ENCODE measurements around the gene TLX3.

TLX3 gene

DNA sequence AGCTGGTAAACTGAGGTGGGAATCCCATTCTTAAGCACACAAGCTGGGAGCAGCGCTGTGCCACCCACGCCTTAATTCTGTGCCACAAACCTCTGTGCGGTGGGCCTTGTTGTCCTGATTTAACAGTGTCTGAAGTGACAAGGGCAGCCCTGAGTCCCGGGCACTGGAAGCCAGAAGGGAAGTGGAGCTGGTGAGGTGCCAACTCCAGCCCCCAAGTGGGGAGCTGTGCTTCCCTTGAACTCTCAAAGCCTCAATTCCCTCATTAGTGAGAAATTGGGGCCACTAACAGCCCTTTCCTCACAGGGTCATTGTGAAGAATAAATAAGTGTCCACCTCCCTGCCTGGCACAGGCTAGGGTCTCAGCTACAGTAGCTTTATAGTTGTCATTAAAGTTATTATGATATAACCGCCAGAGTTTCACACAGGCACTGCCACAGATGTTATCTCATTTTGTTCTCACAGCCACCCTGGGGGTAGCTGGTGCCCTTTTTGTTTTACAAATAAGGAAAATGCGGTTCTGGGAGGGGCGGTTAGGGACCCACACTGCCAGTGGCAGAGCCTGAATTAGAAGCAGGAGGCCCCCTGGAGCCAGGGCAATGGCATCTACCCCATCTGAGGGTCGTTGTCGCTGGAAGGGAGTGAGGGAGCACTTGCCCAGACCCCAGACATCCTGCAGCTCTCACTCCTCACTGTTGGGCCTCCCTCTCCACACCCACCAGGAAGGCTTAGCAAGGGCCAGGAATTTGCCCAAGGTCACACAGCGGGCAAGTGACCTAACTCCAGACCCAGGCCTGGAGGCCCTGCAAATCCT lies 2.1 kb upstream of the TLX3 start:
- DNase-seq = no peak

DNA sequence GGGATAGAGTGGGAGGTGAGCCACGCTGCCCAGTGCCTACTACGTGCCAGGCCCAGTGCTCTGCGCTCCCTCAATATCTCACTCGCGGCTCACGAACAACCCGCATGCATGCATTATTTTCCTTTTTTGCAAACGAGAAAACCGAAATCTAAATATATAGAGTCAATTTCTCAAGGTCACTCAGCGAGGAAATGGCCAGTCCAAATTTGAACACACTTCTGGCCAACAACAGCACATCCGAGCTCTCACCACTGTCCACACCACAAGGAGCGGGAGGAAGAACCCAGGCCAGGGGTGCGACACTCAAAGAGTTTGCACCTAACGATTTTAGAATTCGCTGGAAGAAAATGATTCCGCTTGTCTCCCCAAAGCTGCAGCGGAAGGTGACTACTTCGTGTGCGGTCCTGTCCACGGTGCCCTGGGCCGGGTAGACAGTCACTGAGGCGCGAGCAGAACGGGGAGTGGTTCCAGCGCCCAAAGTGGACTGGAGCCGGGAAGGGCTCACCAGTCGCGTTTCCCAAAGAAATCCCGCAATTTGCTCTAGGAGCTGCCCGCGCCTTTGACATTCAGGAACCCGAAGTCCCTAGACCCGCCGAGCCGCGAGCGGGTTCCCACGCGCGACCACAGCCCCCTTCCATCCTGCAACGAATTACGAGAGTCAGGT lies 1.1 kb upstream of the TLX3 start:
- no peak for DNase-seq

- DNase-seq = no peak
These were observed 496 bp downstream of the TLX3 start for GRCh38 chr5:171309276-171310211.

GRCh38 chr5:171310212-171310818 lies 1.3 kb downstream of the TLX3 start:
- DNase-seq = no peak

DNA sequence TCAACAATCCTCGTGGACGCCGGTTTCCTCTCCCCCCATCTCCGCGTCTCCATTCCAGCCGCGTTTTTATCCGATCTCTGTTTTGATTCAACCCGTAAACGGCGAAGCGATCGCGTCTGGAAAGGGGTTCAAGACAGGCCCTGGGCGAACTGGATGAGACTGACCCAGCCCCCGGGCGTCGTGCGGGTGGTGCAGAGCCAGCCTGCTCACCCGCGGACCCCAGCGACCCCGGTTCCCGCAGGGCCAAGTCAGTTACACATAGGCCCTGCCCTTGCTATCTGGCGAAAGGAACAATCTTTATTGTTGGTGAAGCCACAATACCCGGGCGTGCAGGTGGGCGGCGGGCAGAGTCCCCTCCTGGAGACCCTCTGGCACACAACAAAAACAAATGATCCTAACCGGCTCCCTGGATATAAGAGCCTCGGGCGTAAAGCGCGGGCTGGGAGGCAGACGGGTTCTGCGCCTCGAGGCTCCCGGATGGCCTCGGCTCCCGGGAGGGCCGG lies 1.8 kb downstream of the TLX3 start:
- DNase-seq = no peak

DNA sequence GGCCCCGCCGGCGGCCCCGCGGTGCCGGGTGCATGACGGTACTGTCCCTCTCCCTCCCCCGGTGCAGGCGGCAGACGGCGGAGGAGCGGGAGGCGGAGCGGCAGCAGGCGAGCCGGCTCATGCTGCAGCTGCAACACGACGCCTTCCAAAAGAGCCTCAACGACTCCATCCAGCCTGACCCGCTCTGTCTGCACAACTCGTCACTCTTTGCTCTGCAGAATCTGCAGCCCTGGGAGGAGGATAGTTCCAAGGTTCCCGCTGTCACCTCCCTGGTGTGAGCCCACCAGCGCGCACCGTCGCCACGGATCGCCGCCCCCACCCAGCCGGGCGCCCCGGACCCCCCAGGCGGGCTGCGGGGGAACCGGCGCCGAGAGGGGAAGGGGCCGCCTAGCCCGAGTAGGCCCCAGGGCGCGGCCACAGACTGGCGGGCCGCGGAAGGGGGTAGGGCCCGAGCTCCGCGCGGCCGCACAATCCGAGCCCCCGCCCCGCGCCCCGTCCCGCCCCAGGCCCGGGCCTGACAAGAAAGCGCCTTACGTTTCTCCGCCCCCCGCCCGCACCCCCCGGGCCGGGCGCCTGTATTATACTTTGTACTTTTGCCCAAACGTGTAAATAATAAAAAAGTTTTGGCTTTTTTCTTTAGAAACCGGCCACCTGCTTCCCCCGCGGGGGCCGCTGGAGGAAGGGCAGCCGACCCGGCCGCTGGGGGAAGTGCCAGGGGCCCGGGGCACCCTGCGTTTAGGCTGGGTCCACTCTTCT lies 2.5 kb downstream of the TLX3 start:
- DNase-seq = no peak

- no peak for DNase-seq
These were observed 3.3 kb downstream of the TLX3 start for GRCh38 chr5:171312129-171312974.

DNA sequence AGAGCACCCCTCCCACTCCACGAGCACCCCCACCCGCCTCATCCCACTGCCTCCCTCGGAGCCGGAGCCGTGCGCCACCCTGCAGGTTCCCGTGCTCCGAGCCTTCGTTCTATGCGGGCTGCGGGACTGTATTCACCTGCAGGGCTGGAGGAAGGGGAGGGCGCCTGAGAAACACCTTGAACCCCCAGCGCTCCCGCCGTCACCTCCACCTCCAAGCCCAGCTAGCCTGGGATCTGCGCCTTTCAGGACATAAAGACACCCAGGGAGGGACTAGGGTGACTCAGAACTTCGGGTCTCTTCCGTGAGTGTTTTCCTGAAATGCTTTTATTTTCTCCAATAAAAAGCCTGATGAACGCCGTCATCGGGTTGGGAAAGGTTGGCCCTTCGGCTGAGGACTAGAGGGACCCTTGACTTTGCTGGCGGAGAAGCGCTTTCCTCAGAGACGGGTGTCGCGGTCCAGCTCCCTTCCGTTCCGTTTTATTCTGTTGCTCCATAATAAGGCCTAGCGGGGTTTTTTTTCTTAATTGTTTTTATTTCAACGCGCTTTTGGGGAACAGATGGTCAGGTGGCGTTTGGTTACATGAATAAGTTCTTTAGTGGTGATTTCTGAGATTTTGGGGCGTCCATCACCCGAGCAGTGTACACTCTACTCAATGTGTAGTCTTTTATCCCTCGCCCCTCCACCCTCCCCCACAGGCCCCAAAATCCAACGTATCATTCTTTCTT lies 4.6 kb downstream of the TLX3 start:
- DNase-seq = no peak

DNA sequence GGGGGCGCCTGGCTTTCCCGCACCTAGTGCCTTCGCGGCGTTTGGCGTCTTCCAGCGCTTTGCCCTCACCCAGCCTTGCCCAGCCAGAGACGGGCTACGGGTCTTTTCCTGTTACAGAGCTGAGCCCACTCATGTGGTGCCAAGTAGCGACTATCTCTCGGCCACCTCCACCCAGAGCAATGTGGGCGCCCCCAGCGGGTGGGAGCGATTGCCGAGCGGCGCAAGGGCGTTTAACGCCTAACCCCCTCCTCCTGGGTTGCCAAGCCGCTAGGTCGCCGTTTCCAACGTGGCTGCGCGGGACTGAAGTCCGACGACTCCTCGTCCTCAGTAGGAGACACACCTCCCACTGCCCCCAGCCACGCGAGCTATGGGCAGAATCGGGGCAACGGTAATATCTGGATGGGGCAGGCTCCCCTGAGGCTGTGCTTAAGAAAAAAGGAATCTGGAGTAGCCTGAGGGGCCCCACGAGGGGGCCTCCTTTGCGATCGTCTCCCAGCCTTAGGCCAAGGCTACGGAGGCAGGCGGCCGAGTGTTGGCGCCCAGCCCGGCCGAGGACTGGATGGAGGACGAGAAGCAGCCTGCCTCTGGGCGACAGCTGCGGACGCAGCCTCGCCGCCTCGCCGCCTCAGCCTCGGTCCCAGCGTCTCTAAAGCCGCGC lies 5.8 kb downstream of the TLX3 start:
- DNase-seq = no peak

- no peak for DNase-seq
These were observed 6.4 kb downstream of the TLX3 start for GRCh38 chr5:171315386-171315891.

- DNase-seq = no peak
These were observed 6.8 kb downstream of the TLX3 start for GRCh38 chr5:171315925-171316257.

DNA sequence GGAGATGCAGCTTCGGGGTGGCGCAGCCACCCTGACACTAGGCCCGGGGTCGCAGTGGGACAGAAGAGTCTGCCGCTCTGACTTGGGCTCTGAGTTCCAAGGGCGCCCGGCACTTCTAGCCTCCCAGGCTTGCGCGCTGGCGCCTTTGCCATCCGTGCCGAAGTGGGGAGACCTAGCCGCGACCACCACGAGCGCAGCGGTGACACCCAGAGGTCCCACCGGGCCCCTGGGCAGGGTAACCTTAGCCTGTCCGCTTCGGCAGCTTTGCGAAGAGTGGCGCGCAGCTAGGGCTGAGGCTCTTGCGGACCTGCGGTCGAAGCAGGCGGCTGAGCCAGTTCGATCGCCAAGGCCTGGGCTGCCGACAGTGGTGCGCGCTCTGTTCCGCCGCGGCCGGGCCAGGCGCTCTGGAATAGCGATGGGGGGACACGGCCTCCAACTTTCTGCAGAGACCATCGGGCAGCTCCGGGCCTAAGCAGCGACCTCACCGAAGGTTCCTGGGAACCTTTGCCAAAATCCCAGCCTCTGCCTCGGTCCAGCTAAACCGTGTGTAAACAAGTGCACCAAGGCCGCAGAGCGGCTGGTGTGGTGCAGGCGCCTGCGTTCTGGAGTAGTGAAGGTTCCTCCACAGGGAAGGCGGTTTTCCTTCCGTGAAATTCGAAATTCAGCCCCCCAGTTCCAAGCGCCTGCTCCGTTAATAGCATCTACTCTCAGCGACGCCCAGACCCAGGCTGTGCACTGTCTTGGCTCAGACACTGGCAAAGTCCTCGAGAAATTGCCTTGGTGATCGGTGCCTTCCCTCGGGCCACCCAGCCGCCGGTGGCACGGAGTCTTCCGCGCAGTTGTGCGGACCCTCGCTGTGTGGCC lies 7.4 kb downstream of the TLX3 start:
- DNase-seq = no peak

GRCh38 chr5:171317230-171317629 lies 8.2 kb downstream of the TLX3 start:
- DNase-seq = no peak

DNA sequence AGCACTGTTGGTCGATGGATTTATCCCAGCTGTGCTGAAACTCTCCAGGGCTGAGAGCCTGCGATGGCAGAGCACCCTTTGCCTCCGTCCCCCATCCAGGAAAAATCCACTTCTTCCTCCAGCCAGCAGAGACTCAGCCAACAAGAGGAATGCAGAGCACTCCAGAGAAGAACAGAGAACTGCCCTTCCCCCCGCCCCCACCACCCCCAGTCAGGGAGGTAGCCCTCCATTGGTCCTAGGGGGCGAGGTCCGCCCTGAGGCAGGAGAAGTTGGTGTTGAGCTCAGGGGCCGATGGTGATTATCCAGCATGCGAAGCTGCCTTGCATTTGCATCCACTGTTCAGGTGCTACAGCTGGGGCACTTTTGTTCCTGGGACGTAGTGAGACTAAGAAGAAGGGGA lies 9.0 kb downstream of the TLX3 start:
- DNase-seq = no peak

- DNase-seq = no peak
These were observed 12.4 kb downstream of the TLX3 start for GRCh38 chr5:171321447-171321846.

GRCh38 chr5:171322527-171322926 lies 13.5 kb downstream of the TLX3 start:
- DNase-seq = no peak

GRCh38 chr5:171323007-171323406 lies 14.0 kb downstream of the TLX3 start:
- DNase-seq = no peak

DNA sequence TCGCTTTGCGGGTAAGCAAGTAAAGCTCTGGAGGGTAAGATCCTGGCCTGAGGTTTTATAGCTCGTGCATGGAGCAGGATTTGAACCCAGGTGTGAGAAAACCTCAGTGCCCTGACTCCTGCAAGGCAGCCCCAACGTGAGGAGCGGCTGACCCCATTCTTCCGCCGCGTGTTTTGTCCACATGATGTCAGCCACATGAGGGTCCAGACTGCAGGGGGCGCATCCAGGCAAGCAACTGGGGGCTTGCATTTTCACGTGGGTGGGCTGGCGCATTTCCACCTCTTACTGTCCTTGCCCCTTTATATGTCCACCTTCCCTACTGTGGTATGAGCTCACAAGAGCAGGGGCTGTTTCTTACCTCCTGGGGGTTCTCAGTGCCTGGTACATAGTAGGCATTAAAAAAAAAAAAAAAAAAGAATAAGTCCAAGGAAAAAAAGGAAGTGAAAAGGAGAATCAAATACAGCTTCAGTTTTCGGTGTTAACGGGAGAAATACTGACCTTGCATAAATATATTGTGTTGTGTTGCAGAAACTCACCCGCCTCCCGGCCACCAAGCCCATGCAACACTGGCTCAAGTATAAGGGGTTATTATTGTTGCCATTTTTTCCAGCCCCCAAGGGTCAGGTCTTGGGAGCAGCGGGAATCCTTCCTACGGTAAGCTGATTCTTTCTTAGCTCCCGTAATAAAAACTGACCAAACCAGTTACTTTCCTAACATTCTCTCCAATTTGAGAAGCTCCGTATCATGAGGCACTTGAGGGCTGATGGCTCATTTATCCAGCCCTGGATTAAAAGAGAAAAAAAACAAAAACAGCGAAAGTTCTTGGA lies 15.0 kb downstream of the TLX3 start:
- no peak for DNase-seq

All from CD4-positive, alpha-beta T cell treated with Interleukin-15 for 1 hour (primary cell).